ENCODE measurements around the gene AHR.

AHR gene

GRCh38 chr7:17289074-17289645 lies 9.3 kb upstream of the AHR start:
- H3K4me3 ChIP-seq (ENCODE audit: insufficient read depth, low read depth, low read length, poor library complexity, severe bottlenecking), result no peak overlapping the region
- no peaks in the 10 kb centered on the region for H3K27me3 ChIP-seq (replicated peaks; ENCODE audit: control insufficient read depth, insufficient read depth, low read length, poor library complexity, severe bottlenecking)
- no peak overlapping the region for H3K27ac ChIP-seq (ENCODE audit: insufficient read depth, low read length, poor library complexity, severe bottlenecking)
- H3K9me3 ChIP-seq (ENCODE audit: control insufficient read depth, low read length), result no peaks in the 10 kb centered on the region
- H3K4me1 ChIP-seq (ENCODE audit: control insufficient read depth, insufficient read depth, low read length, poor library complexity, severe bottlenecking), result no peaks in the 10 kb centered on the region
- DNase-seq, result no peak
- no peaks in the 10 kb centered on the region for H3K36me3 ChIP-seq (ENCODE audit: control insufficient read depth, insufficient read depth, low read length)

DNA sequence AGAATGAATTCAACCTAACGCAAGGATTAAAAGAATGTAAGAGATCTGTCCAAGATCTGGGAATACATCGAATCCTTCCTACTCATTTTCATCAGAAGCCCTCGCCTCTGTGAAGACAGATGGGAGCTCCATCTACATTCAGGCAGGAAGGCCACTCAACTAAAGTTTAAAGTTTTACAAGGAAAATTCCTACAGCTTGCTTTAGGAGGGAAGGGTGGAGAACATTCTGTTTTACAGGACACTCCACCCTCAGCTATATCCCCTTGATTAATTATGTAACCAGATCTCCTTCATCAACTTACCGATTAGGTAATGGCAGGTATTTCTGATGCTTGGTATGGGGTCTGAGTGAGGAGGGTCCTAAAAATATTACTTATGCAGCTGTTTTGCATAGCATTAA lies 5.6 kb upstream of the AHR start:
- Histone ChIP-seq H3K9me3 (ENCODE audit: control insufficient read depth, low read length) (no peaks in the 10 kb centered on the region), H3K27ac (ENCODE audit: insufficient read depth, low read length, poor library complexity, severe bottlenecking) (no peak overlapping the region), H3K36me3 (ENCODE audit: control insufficient read depth, insufficient read depth, low read length) (no peaks in the 10 kb centered on the region), H3K4me1 (ENCODE audit: control insufficient read depth, insufficient read depth, low read length, poor library complexity, severe bottlenecking) (peaks cover 3% of the 10 kb centered on the region), H3K27me3 (replicated peaks; ENCODE audit: control insufficient read depth, insufficient read depth, low read length, poor library complexity, severe bottlenecking) (no peaks in the 10 kb centered on the region), H3K4me3 (ENCODE audit: insufficient read depth, low read depth, low read length, poor library complexity, severe bottlenecking) (no peak overlapping the region)
- DNase-seq, result no peak

DNA sequence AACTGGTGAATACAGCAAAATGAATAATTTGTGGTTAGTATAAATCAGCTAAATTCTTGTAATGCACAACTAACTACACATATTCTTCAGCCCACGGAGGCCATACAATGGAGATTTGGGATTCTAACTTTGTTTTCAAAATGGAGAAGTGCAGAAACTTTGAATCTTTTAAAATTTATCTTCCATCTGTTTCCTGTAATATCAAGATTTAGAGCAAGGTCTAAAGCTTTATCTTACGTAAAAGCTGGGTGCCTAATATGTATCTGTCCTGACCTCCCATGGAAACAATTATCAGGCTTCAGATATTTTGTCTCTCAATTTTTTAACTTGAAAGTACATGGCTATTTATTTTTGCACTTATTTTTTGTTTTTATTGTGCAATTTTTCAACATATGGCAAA lies 5.0 kb upstream of the AHR start:
- no peaks in the 10 kb centered on the region for H3K27me3 ChIP-seq (replicated peaks; ENCODE audit: control insufficient read depth, insufficient read depth, low read length, poor library complexity, severe bottlenecking)
- no peak overlapping the region for H3K27ac ChIP-seq (ENCODE audit: insufficient read depth, low read length, poor library complexity, severe bottlenecking)
- no peak for DNase-seq
- H3K4me1 ChIP-seq (ENCODE audit: control insufficient read depth, insufficient read depth, low read length, poor library complexity, severe bottlenecking), result peaks cover 7% of the 10 kb centered on the region
- H3K4me3 ChIP-seq (ENCODE audit: insufficient read depth, low read depth, low read length, poor library complexity, severe bottlenecking), result no peak overlapping the region
- no peaks in the 10 kb centered on the region for H3K9me3 ChIP-seq (ENCODE audit: control insufficient read depth, low read length)
- no peaks in the 10 kb centered on the region for H3K36me3 ChIP-seq (ENCODE audit: control insufficient read depth, insufficient read depth, low read length)

GRCh38 chr7:17297243-17297642 lies 1.2 kb upstream of the AHR start:
- Histone ChIP-seq H3K9me3 (ENCODE audit: control insufficient read depth, low read length) (no peaks in the 10 kb centered on the region), H3K4me1 (ENCODE audit: control insufficient read depth, insufficient read depth, low read length, poor library complexity, severe bottlenecking) (peaks cover 7% of the 10 kb centered on the region), H3K27me3 (replicated peaks; ENCODE audit: control insufficient read depth, insufficient read depth, low read length, poor library complexity, severe bottlenecking) (no peaks in the 10 kb centered on the region), H3K36me3 (ENCODE audit: control insufficient read depth, insufficient read depth, low read length) (no peaks in the 10 kb centered on the region), H3K4me3 (ENCODE audit: insufficient read depth, low read depth, low read length, poor library complexity, severe bottlenecking) (no peak overlapping the region), H3K27ac (ENCODE audit: insufficient read depth, low read length, poor library complexity, severe bottlenecking) (no peak overlapping the region)
- DNase-seq, result no peak

- Histone ChIP-seq H3K27me3 (replicated peaks; ENCODE audit: control insufficient read depth, insufficient read depth, low read length, poor library complexity, severe bottlenecking) (no peaks in the 10 kb centered on the region), H3K36me3 (ENCODE audit: control insufficient read depth, insufficient read depth, low read length) (no peaks in the 10 kb centered on the region), H3K27ac (ENCODE audit: insufficient read depth, low read length, poor library complexity, severe bottlenecking) (peak overlapping the region; percentile 93), H3K9me3 (ENCODE audit: control insufficient read depth, low read length) (no peaks in the 10 kb centered on the region), H3K4me1 (ENCODE audit: control insufficient read depth, insufficient read depth, low read length, poor library complexity, severe bottlenecking) (peaks cover 13% of the 10 kb centered on the region), H3K4me3 (ENCODE audit: insufficient read depth, low read depth, low read length, poor library complexity, severe bottlenecking) (peak overlapping the region; percentile 85)
- DNase-seq, result peak; percentile 29 to 42 (median 34)
Observed at GRCh38 chr7:17298840-17299482, 509 bp downstream of the AHR start.

DNA sequence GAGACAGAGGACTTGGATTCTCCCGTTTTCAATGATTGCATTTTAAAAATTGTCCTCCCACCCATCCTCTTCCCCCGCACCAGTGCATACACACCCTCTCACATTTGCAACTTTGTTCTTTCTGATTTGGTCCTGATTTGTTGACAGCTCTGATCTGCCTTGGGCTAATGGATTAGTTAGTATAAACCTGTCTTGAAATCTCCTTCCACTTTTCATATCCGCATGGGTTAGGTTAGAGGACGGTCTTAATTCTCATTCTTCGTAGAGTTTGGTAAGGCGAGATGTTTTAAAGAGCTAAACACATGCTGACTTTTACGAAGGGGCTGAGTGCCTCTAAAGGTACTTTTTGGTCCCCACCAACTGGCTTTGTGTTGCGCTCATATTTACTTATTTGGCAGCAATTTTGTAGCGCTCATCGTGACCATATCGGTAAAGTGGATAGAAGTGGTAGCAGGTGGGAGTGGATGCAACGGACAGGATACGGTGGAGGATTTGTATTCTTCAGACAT lies 1.1 kb downstream of the AHR start:
- Histone ChIP-seq H3K4me3 (ENCODE audit: insufficient read depth, low read depth, low read length, poor library complexity, severe bottlenecking) (peak overlapping the region; percentile 85), H3K4me1 (ENCODE audit: control insufficient read depth, insufficient read depth, low read length, poor library complexity, severe bottlenecking) (peaks cover 13% of the 10 kb centered on the region), H3K27me3 (replicated peaks; ENCODE audit: control insufficient read depth, insufficient read depth, low read length, poor library complexity, severe bottlenecking) (no peaks in the 10 kb centered on the region), H3K27ac (ENCODE audit: insufficient read depth, low read length, poor library complexity, severe bottlenecking) (peak overlapping the region; percentile 93), H3K9me3 (ENCODE audit: control insufficient read depth, low read length) (no peaks in the 10 kb centered on the region), H3K36me3 (ENCODE audit: control insufficient read depth, insufficient read depth, low read length) (no peaks in the 10 kb centered on the region)
- no peak for DNase-seq

DNA sequence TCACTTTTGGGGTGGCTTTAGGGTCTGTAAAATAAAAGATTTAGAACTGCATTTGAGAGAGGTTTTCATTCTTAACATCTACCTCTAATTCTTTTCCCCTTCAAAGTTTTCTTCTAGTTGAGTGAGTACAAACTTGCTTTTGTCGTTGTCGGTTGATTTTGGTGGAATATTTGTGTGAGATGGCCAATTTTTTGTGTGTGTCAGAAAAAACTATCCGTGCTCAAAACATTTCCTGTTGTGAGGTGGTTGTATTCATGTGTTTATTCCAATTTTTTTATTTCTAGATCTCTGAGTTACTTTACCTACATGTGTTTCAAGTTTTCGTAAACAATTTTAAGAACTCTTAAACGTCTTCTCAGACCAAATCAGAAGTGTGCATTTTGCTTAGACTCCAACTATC lies 1.6 kb downstream of the AHR start:
- Histone ChIP-seq H3K27ac (ENCODE audit: insufficient read depth, low read length, poor library complexity, severe bottlenecking) (peak overlapping the region; percentile 93), H3K9me3 (ENCODE audit: control insufficient read depth, low read length) (no peaks in the 10 kb centered on the region), H3K4me3 (ENCODE audit: insufficient read depth, low read depth, low read length, poor library complexity, severe bottlenecking) (peak overlapping the region; percentile 85), H3K36me3 (ENCODE audit: control insufficient read depth, insufficient read depth, low read length) (no peaks in the 10 kb centered on the region), H3K4me1 (ENCODE audit: control insufficient read depth, insufficient read depth, low read length, poor library complexity, severe bottlenecking) (peaks cover 13% of the 10 kb centered on the region), H3K27me3 (replicated peaks; ENCODE audit: control insufficient read depth, insufficient read depth, low read length, poor library complexity, severe bottlenecking) (no peaks in the 10 kb centered on the region)
- DNase-seq, result no peak

DNA sequence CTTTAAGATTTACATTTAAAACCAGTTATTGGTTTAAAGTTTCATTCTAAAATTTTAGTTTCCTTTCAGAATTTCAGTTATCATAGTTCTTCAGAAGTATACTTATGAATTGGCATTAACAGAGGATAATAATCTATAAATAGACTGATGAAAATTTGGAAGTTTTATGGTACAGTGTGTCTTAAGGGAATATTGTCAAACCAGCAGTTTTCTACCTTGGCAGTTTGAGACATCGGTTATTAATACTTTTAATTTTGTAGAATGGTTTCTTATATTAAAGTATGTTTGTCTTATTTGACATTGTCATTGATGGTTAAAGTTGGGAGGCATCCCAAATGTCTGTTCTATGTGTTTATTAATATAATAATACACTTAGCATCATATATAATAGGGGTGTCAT lies 2.0 kb downstream of the AHR start:
- Histone ChIP-seq H3K4me1 (ENCODE audit: control insufficient read depth, insufficient read depth, low read length, poor library complexity, severe bottlenecking) (peaks cover 17% of the 10 kb centered on the region), H3K36me3 (ENCODE audit: control insufficient read depth, insufficient read depth, low read length) (no peaks in the 10 kb centered on the region), H3K27ac (ENCODE audit: insufficient read depth, low read length, poor library complexity, severe bottlenecking) (peak overlapping the region; percentile 93), H3K9me3 (ENCODE audit: control insufficient read depth, low read length) (no peaks in the 10 kb centered on the region), H3K4me3 (ENCODE audit: insufficient read depth, low read depth, low read length, poor library complexity, severe bottlenecking) (peak overlapping the region; percentile 85), H3K27me3 (replicated peaks; ENCODE audit: control insufficient read depth, insufficient read depth, low read length, poor library complexity, severe bottlenecking) (no peaks in the 10 kb centered on the region)
- DNase-seq, result no peak

DNA sequence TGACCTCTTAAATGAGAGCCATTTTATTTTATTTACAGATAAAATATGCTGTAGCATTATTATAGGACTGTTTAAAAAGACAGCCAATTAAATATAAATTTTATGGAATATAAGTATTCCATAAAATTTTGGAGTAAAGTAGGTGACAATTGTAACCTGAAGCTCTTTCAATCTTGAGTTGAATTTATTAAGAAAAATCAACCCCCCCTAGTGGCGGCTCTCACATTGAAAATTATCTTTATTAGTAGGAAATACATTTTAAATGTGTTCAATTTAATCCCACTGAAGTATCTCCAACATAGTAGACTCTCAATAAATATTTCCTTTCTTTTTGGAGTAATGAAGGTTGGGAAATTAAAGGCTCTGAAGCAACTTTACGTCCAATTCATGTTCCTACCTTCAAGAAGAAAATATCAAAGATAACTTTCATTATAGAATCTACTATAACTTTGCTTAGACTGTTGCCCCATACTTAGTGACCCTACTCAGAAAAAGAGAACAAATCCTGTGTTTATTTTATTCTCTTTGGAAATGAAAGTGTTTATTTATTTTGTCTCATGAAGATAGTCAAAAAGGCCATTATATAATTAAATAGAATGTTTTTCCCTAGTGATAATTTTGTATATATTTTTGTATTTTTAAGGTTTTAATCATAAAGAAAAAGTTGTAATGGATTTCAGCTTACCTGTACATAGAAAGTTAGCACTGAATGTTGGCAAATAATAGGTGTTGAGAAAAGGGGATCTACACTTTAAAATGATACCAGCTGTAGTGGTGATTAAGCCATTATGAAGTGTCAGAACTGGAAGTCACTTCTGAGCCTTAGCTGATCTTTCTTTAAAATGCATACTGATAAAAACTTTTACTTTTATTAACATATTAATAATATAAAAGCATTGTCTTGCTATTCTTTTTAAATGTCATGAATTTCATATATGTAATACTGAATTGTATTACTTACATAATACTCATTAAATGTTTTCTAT lies 3.3 kb downstream of the AHR start:
- Histone ChIP-seq H3K9me3 (ENCODE audit: control insufficient read depth, low read length) (no peaks in the 10 kb centered on the region), H3K4me1 (ENCODE audit: control insufficient read depth, insufficient read depth, low read length, poor library complexity, severe bottlenecking) (peaks cover 30% of the 10 kb centered on the region), H3K4me3 (ENCODE audit: insufficient read depth, low read depth, low read length, poor library complexity, severe bottlenecking) (peak overlapping the region; percentile 25), H3K27me3 (replicated peaks; ENCODE audit: control insufficient read depth, insufficient read depth, low read length, poor library complexity, severe bottlenecking) (no peaks in the 10 kb centered on the region), H3K36me3 (ENCODE audit: control insufficient read depth, insufficient read depth, low read length) (no peaks in the 10 kb centered on the region), H3K27ac (ENCODE audit: insufficient read depth, low read length, poor library complexity, severe bottlenecking) (peak overlapping the region; percentile 24)
- peak in 1 of 3 donors; percentile 34 for DNase-seq
